ENCODE data around the gene PLSCR4.
A peak's percentile ranks its signal among the peaks of the same experiment; 100 is the strongest.

The PLSCR4 gene

DNA sequence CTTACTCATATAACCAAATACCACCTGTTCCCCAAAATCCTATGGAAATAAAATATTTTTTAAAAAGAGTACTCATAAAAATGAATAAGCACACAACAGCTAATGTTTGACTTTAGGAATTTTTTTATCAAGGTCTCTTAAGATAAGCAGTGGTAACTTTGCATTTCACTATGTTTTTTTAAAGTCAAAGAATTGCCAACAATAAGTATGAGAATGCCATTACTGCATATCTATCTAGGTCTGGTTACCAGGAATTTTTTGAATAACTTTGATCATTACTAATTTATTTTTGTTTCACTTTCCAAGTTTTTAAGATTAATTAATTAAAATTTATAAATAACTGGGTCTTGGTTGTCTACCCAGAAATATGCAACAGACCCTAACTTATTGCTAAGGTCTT is 41.5 kb downstream of the PLSCR4 start:
- no peak for DNase-seq
- Histone ChIP-seq H3K4me1 (ENCODE audit: control extremely low read depth in 1 of 4, control insufficient read depth in 4 of 4, insufficient read depth in 4 of 4, low read length in 3 of 4) (no peaks in the 10 kb centered on the region), H3K9me3 (ENCODE audit: control extremely low read depth in 1 of 5, control insufficient read depth in 4 of 5, insufficient read depth in 2 of 5, low read depth in 1 of 5, low read length in 4 of 5) (no peaks in the 10 kb centered on the region), H3K27me3 (replicated peaks in 2 of 5; ENCODE audit: control insufficient read depth in 4 of 5, insufficient read depth in 5 of 5, low read length in 4 of 5) (no peaks in the 10 kb centered on the region), H3K36me3 (ENCODE audit: control insufficient read depth in 4 of 4, insufficient read depth in 4 of 4, low read length in 3 of 4) (peaks cover 0 to 11% (median 6%) of the 10 kb centered on the region in 4 experiments), H3K4me3 (ENCODE audit: control insufficient read depth in 1 of 7, extremely low read depth in 1 of 7, insufficient read depth in 4 of 7, low read depth in 2 of 7, low read length in 6 of 7) (no peak overlapping the region), H3K27ac (ENCODE audit: insufficient read depth in 1 of 2, low read depth in 1 of 2, low read length in 2 of 2, poor library complexity in 1 of 2, severe bottlenecking in 2 of 2) (no peak overlapping the region)
- CTCF ChIA-PET: no interaction called here
- POLR2A ChIA-PET: no interaction called here

DNA sequence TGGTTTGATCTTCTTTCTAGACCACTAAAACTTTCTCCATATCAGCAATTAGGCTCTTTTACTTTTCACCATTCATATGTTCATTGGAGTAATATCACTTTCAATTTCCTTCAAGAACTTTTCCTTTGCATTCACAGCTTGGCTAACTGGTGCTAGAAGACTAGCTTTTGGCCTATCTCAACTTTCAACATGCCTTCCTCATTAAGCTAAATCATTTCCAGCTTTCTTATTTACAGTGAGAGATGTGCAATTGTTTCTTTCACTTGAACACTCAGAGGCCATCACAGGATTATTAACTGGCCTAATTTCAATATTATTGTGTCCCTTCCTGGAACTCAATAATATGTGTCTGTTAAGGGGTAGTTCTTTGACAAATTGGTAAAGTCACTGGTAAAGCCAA is 47.1 kb downstream of the PLSCR4 start:
- Histone ChIP-seq H3K27me3 (replicated peaks in 2 of 5; ENCODE audit: control insufficient read depth in 4 of 5, insufficient read depth in 5 of 5, low read length in 4 of 5) (no peaks in the 10 kb centered on the region), H3K36me3 (ENCODE audit: control insufficient read depth in 4 of 4, insufficient read depth in 4 of 4, low read length in 3 of 4) (peaks cover 0 to 17% (median 7%) of the 10 kb centered on the region in 4 experiments), H3K4me3 (ENCODE audit: control insufficient read depth in 1 of 7, extremely low read depth in 1 of 7, insufficient read depth in 4 of 7, low read depth in 2 of 7, low read length in 6 of 7) (no peak overlapping the region), H3K9me3 (ENCODE audit: control extremely low read depth in 1 of 5, control insufficient read depth in 4 of 5, insufficient read depth in 2 of 5, low read depth in 1 of 5, low read length in 4 of 5) (no peaks in the 10 kb centered on the region), H3K27ac (ENCODE audit: insufficient read depth in 1 of 2, low read depth in 1 of 2, low read length in 2 of 2, poor library complexity in 1 of 2, severe bottlenecking in 2 of 2) (no peak overlapping the region), H3K4me1 (ENCODE audit: control extremely low read depth in 1 of 4, control insufficient read depth in 4 of 4, insufficient read depth in 4 of 4, low read length in 3 of 4) (no peaks in the 10 kb centered on the region)
- no peak for DNase-seq
- CTCF ChIA-PET: interaction anchor here (0.8 to 2.5 kb wide), 3 partner anchors 13 to 378 kb away, joined by 3 to 24 read pairs (median 3); no protein-coding TSS in a partner anchor
- POLR2A ChIA-PET: no interaction called here

DNA sequence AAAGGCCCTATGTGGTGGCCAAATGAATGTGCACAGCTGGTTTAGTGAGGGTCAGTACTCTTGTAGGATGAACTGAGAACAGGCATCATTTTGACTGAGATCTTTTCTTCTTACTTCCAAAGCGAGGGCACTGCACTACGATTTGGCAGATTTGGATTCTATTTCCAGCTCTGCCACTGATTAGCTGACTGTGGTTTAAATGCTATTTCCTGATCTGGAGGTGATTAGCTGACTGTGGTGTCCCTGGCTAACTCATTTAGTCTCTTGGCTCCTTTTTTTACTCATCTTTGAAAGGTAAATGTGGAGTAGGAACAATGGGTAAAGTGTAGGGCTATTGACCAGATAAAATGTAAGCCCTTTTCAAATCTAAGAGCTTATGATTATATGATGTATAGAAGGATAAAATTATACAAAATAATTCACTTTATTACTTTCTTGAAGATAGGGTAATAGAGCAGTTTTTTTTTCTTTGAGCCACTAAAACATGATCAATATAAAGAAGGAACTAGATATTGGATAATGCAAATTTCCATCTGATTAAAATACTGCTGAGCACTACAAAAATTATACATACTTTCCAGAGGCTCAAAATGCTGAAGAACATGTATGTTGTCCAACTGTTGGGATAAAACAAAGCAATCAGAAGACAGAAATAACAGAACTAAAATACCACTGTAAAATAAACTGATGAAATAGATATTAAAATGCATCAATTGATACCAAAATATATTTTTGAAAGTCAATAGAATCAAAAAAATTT is 50.3 kb downstream of the PLSCR4 start:
- Histone ChIP-seq H3K27ac (ENCODE audit: insufficient read depth in 1 of 2, low read depth in 1 of 2, low read length in 2 of 2, poor library complexity in 1 of 2, severe bottlenecking in 2 of 2) (no peak overlapping the region), H3K9me3 (ENCODE audit: control extremely low read depth in 1 of 5, control insufficient read depth in 4 of 5, insufficient read depth in 2 of 5, low read depth in 1 of 5, low read length in 4 of 5) (no peaks in the 10 kb centered on the region), H3K36me3 (ENCODE audit: control insufficient read depth in 4 of 4, insufficient read depth in 4 of 4, low read length in 3 of 4) (peaks cover 0 to 10% (median 1%) of the 10 kb centered on the region in 4 experiments), H3K27me3 (replicated peaks in 2 of 5; ENCODE audit: control insufficient read depth in 4 of 5, insufficient read depth in 5 of 5, low read length in 4 of 5) (no peaks in the 10 kb centered on the region), H3K4me3 (ENCODE audit: control insufficient read depth in 1 of 7, extremely low read depth in 1 of 7, insufficient read depth in 4 of 7, low read depth in 2 of 7, low read length in 6 of 7) (no peak overlapping the region), H3K4me1 (ENCODE audit: control extremely low read depth in 1 of 4, control insufficient read depth in 4 of 4, insufficient read depth in 4 of 4, low read length in 3 of 4) (no peaks in the 10 kb centered on the region)
- WGBS (ENCODE audit: insufficient coverage): 67% methylated on average over 1 of the region's 2 CpGs
- no peak for DNase-seq
- ChIA-PET CTCF (interaction anchor here (1.0 to 1.1 kb wide), 3 partner anchors 12 to 376 kb away, joined by 3 to 4 read pairs (median 3); no protein-coding TSS in a partner anchor), POLR2A (no interaction called here)

DNA sequence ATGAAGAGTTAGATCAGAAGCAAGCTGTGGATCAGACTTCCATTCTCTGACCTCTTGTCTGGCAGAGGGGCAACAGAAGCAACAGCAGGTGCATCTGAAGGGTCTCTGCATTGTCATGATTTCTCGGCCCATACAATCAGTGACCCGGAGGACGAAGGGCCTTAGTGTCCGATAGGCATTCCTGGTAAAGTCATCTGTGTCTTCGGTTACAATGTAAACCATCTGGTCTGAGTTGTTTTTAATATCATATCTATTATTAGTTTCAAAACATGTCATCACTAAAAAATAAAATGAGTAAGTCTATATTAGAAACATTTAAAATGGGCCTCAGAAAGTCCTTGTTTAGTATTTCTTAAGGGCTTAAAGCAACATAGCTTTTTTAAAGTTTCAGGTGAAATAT is 51.1 kb downstream of the PLSCR4 start:
- H3K27ac ChIP-seq (ENCODE audit: insufficient read depth in 1 of 2, low read depth in 1 of 2, low read length in 2 of 2, poor library complexity in 1 of 2, severe bottlenecking in 2 of 2): no peak overlapping the region
- DNase-seq: no peak
- ChIA-PET POLR2A (no interaction called here), CTCF (interaction anchor here (1.0 kb wide), 1 partner anchor 11 kb away, joined by 3 read pairs; no protein-coding TSS in a partner anchor)
- 100% methylated on average over 1 of the region's 5 CpGs for WGBS (ENCODE audit: insufficient coverage)
- H3K4me1 ChIP-seq (ENCODE audit: control extremely low read depth in 1 of 4, control insufficient read depth in 4 of 4, insufficient read depth in 4 of 4, low read length in 3 of 4): no peaks in the 10 kb centered on the region
- no peaks in the 10 kb centered on the region for H3K27me3 ChIP-seq (replicated peaks in 2 of 5; ENCODE audit: control insufficient read depth in 4 of 5, insufficient read depth in 5 of 5, low read length in 4 of 5)
- H3K9me3 ChIP-seq (ENCODE audit: control extremely low read depth in 1 of 5, control insufficient read depth in 4 of 5, insufficient read depth in 2 of 5, low read depth in 1 of 5, low read length in 4 of 5): no peaks in the 10 kb centered on the region
- H3K4me3 ChIP-seq (ENCODE audit: control insufficient read depth in 1 of 7, extremely low read depth in 1 of 7, insufficient read depth in 4 of 7, low read depth in 2 of 7, low read length in 6 of 7): no peak overlapping the region
- peaks cover 0 to 14% (median 3%) of the 10 kb centered on the region in 4 experiments for H3K36me3 ChIP-seq (ENCODE audit: control insufficient read depth in 4 of 4, insufficient read depth in 4 of 4, low read length in 3 of 4)

DNA sequence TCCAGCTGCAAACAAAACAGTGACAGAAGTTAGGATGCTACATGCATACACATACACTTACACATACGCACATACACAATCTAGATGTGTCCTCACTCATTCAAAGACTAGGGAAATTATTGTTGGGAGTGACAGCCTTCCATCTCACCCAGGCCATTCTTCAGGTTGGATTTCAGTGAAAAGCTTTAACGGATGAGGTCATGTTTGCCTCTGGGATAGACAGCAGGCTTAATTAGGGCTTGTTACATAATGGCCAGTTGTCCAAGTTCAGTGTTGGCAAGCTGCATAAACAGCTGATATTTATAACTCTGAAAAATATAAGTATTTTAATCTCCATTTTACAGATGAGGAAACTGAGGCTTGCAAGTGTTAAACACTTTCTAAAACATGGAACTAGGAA is 54.1 kb downstream of the PLSCR4 start:
- POLR2A ChIA-PET: no interaction called here
- no peak overlapping the region for H3K4me3 ChIP-seq (ENCODE audit: control insufficient read depth in 1 of 7, extremely low read depth in 1 of 7, insufficient read depth in 4 of 7, low read depth in 2 of 7, low read length in 6 of 7)
- no peaks in the 10 kb centered on the region for H3K27me3 ChIP-seq (replicated peaks in 2 of 5; ENCODE audit: control insufficient read depth in 4 of 5, insufficient read depth in 5 of 5, low read length in 4 of 5)
- no peaks in the 10 kb centered on the region for H3K4me1 ChIP-seq (ENCODE audit: control extremely low read depth in 1 of 4, control insufficient read depth in 4 of 4, insufficient read depth in 4 of 4, low read length in 3 of 4)
- no peak for DNase-seq
- no CpG with 5 or more reads among the region's 2 CpGs for WGBS (ENCODE audit: insufficient coverage)
- H3K9me3 ChIP-seq (ENCODE audit: control extremely low read depth in 1 of 5, control insufficient read depth in 4 of 5, insufficient read depth in 2 of 5, low read depth in 1 of 5, low read length in 4 of 5): no peaks in the 10 kb centered on the region
- H3K27ac ChIP-seq (ENCODE audit: insufficient read depth in 1 of 2, low read depth in 1 of 2, low read length in 2 of 2, poor library complexity in 1 of 2, severe bottlenecking in 2 of 2): no peak overlapping the region
- peaks cover 0 to 15% (median 2%) of the 10 kb centered on the region in 4 experiments for H3K36me3 ChIP-seq (ENCODE audit: control insufficient read depth in 4 of 4, insufficient read depth in 4 of 4, low read length in 3 of 4)
- CTCF ChIA-PET: no interaction called here

DNA sequence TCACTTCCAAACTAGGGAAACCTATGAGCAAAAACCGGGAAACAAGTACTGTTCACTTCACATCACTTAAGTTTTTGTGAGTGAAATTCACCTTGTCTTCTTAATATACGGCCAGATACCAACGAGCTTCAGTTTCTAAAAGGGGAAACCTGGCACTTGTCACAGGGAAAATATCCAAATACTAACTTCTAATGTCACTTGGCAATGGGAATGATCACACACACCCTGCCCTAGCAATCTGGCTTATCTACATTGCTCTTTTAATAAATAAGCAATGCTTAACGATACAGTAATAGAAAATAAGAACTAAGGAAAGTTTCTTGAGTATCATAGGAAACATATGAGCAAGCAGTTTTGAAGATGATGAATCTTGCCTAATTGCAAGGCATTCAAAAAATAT is 55.3 kb downstream of the PLSCR4 start:
- Histone ChIP-seq H3K27me3 (replicated peaks in 2 of 5; ENCODE audit: control insufficient read depth in 4 of 5, insufficient read depth in 5 of 5, low read length in 4 of 5) (no peaks in the 10 kb centered on the region), H3K27ac (ENCODE audit: insufficient read depth in 1 of 2, low read depth in 1 of 2, low read length in 2 of 2, poor library complexity in 1 of 2, severe bottlenecking in 2 of 2) (no peak overlapping the region), H3K9me3 (ENCODE audit: control extremely low read depth in 1 of 5, control insufficient read depth in 4 of 5, insufficient read depth in 2 of 5, low read depth in 1 of 5, low read length in 4 of 5) (no peaks in the 10 kb centered on the region), H3K4me1 (ENCODE audit: control extremely low read depth in 1 of 4, control insufficient read depth in 4 of 4, insufficient read depth in 4 of 4, low read length in 3 of 4) (no peaks in the 10 kb centered on the region), H3K4me3 (ENCODE audit: control insufficient read depth in 1 of 7, extremely low read depth in 1 of 7, insufficient read depth in 4 of 7, low read depth in 2 of 7, low read length in 6 of 7) (no peak overlapping the region), H3K36me3 (ENCODE audit: control insufficient read depth in 4 of 4, insufficient read depth in 4 of 4, low read length in 3 of 4) (peaks cover 0 to 14% (median 2%) of the 10 kb centered on the region in 4 experiments)
- no peak for DNase-seq
- ChIA-PET CTCF (interaction anchor here (0.6 kb wide), 1 partner anchor 38 kb away, joined by 3 read pairs; no protein-coding TSS in a partner anchor), POLR2A (no interaction called here)
- WGBS (ENCODE audit: insufficient coverage): 88% methylated on average over 1 of the region's 4 CpGs

DNA sequence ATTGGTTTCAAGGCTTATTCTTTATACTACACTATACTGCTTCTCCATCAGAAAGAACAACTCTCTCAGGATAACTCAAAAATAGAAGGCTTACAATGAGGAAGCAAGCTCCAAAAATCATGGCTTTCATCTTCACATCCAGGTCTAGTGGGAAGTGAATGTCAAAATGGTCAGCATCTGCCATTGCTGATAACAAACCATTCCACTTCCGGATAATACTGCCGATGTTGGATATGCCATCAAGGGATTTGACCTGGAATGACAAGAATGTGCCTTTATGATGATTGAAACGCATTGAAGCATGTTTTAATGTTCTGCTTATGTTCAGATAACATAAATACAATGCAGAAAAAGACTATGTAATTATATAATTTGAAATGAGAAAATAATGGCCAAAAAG is 55.9 kb downstream of the PLSCR4 start:
- peak; percentile 17 to 62 (median 47) for DNase-seq
- no peak overlapping the region for H3K27ac ChIP-seq (ENCODE audit: insufficient read depth in 1 of 2, low read depth in 1 of 2, low read length in 2 of 2, poor library complexity in 1 of 2, severe bottlenecking in 2 of 2)
- no peaks in the 10 kb centered on the region for H3K9me3 ChIP-seq (ENCODE audit: control extremely low read depth in 1 of 5, control insufficient read depth in 4 of 5, insufficient read depth in 2 of 5, low read depth in 1 of 5, low read length in 4 of 5)
- ChIA-PET POLR2A (no interaction called here), CTCF (interaction anchor here (0.6 kb wide), 1 partner anchor 38 kb away, joined by 3 read pairs; no protein-coding TSS in a partner anchor)
- no peak overlapping the region for H3K4me3 ChIP-seq (ENCODE audit: control insufficient read depth in 1 of 7, extremely low read depth in 1 of 7, insufficient read depth in 4 of 7, low read depth in 2 of 7, low read length in 6 of 7)
- no peaks in the 10 kb centered on the region for H3K27me3 ChIP-seq (replicated peaks in 2 of 5; ENCODE audit: control insufficient read depth in 4 of 5, insufficient read depth in 5 of 5, low read length in 4 of 5)
- H3K36me3 ChIP-seq (ENCODE audit: control insufficient read depth in 4 of 4, insufficient read depth in 4 of 4, low read length in 3 of 4): peaks cover 0 to 11% (median 2%) of the 10 kb centered on the region in 4 experiments
- H3K4me1 ChIP-seq (ENCODE audit: control extremely low read depth in 1 of 4, control insufficient read depth in 4 of 4, insufficient read depth in 4 of 4, low read length in 3 of 4): no peaks in the 10 kb centered on the region
- no CpG with 5 or more reads among the region's 3 CpGs for WGBS (ENCODE audit: insufficient coverage)

Data from common myeloid progenitor, CD34-positive (primary cell).